Endothelial cell of hepatic sinusoid (primary cell): Measurements from ENCODE around the gene ADISSP.

Source experiments
- in situ Hi-C: cut with HindIII; loops from 2 replicates; pipeline ENCODE4 v1.10.0; 2017; ENCODE audit warnings: low sequenced_read_pairs

Gene ADISSP

DNA sequence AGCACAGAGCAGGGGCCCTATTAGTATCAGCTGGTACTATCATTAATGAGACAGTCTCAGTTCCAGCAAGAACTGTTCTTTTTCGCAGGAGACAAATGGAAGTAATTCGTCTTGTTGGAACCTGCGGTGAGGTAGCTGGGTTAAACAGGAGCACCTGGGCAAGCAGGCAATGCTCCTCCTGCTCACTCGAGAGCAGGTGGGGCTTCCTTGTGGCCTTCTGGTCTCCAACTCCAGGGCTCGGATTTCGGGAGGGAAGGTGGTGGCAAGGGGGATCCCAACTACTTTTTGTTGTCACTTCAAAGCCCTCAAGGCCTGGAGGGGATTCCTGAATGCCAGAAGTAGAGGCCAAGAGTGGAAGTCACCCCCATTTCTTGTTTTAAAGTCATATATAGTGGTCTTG lies 15.0 kb upstream of the ADISSP start:
- in situ Hi-C loops: loop anchor here (5.0 kb wide), 1 partner anchor 50 kb away; no protein-coding TSS in a partner anchor

DNA sequence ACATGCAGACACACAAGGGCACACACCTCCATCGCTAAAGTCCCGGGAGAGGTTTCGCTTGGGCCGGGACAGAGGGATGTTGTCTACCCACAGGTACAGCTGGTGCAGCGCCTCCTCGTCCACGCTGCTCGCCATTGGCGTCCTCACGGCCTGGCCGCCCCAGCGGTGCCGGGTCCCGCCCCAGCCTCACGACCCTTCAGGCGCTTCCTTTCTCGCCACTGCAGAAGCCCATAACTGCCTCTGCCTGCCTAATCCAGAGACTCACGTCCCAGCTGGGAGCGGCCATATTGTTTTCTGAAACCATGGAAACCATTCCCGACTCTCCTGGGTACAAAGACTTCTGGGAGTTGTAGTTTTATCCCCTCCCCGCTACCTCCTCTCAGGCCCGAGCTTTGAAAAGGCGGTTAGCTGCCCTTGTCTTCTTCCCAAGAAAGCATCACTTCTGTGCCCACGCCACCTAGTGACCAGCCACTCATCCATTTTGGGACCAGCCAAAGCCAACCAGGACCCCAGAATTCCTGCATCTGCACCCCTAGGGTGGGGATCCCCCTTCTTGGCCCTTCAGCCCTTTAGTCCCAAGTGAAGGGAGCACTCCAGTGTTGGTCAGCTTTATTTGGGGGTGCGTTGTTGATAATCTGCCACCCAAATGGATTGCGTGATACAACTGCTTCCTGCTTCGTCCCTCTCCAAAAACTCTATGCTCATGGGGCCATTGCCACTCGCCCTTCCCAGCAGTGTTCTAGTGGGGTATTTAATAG lies 13.8 kb upstream of the ADISSP start, which contains the start of gene SPEF1:
TSS of gene SPEF1 (minus strand) at position 296 of the 758 bp plus-strand sequence. CDS start at position 135, 161 bp downstream.
- in situ Hi-C loops: loop anchor here (5.0 kb wide), 1 partner anchor 51 kb away; no protein-coding TSS in a partner anchor

DNA sequence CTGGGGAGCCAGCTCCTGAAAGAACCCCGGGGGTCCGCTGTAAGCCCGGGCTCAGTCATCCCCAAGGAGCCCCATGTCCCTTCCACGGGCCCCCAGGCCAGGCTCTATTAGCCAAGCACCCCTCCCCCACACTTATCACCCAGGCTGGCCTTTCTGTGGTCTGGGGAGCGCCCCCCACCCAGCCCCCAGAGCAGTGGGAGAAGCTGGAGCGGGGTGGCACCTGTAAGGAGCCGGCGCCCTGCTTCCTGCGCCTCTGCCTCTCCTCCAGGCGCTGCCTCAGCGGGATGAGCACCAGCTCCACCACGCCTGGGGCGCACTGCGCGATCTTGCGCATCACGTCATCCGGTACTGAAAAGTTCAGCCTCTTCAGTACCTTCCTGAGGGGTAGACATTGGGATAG lies 11.4 kb upstream of the ADISSP start:
- in situ Hi-C loops: no loop called here

DNA sequence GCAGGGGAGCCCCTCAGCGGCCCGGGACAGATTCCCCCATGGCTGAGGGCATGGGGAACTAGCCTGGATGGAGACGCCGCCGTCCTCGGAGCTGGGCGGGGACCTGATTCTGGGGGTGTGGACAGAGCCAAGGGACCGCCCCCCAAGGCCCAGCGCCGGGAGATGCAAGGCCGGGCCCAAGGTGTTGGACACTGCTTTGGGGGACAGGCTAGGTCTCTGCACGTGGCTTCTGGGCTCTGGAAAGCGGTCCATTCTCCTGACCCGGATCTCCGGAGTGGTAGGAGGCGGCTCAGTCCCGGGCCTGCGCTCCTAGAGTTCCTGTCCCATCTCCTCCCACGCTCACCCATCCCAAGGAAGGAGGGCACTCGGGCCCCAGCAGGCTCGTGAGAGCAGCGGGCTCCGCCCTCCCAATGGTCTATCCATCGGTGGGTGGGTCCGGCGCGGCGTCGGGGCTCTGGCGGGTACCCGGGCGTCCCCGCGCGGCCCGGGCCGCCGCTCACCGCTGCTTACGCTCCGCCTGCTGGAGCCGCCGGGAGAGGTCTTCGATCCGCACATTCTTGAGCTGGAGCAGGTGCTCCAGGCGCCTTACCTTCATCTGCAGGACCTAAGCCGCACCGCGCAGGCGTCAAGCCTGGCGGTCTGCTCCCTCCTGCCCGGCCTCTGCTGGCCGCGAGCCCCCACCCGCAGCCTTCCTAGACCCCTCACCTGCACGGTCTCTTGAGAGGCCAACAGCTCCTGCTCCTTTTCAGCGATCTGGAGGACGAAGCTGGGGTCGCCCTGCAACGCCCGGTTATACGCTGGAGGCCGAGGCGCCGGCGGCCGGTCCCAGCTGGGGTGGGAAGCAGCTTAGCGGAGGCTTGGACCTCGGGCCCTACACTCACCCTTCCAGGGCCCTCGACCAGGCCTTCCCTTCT lies 10.4 kb upstream of the ADISSP start:
- in situ Hi-C loops: no loop called here

DNA sequence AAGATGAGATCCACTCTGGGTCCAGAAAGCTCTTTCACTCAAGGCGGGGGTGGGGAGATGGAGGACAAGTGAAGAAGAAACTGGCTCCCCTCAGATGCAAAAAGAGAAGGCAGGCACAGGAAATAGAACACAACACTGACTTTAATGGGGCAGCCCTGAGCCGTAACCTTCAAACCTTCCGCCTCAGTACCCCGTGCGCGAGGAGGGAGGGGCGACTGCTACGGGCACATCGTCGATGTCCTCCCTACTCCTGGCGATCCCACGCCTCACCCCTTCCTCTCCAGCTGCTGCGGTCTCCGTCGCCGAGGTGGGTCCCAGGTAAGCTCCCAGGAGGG lies 9.8 kb upstream of the ADISSP start:
- in situ Hi-C loops: no loop called here

DNA sequence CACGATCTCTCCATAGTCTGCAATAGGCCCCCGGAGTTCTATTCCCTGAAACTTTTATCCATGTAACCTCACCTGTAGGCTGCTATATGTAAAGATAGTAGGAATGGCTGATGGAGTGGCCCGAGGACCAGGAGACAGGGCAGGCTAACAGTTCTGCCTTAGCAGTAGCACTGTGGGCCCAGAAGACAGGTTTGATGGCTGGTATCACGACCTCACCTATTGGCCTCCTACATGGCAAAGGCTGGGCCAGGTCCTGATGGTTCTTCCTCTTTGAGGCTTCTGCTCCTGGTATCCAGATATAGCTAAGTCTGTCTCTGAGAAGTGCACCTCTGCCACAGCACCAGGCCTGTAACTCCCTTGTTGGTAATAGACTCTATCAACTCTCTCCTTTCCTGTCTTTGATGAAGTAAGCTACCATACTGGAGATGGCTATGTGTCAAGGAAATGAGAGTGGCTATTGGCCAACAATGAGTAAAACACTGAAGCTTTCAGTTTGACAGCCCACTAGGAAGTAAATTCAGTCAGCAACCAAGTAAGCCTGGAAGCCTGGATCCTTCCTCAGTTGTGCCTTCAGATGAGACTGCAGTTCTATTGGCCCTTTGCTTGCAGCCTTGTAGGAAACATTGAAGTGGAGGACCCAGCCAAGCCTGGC lies 8.0 kb upstream of the ADISSP start:
- in situ Hi-C loops: no loop called here

DNA sequence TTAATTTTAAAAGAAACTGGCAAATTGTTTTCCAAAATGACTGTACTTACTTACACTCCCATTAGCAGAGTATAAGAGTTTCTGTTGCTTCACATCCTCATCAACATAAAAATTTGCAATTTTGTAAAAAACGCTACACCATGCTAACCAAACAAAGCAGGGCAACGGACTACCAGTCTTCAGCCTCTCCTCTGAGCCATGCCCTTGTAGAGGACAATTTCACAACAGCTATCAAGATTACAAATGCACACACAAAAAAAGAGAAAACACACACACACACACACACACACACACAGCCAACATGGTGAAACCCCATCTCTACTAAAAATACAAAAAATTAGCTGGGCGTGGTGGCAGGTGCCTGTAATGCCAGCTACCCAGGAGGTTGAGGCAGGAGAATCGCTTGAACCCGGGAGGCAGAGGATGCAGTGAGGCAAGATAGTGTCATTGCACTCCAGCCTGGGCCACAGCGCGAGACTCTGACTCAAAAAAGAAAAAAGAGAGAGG lies 4.1 kb upstream of the ADISSP start:
- in situ Hi-C loops: no loop called here

DNA sequence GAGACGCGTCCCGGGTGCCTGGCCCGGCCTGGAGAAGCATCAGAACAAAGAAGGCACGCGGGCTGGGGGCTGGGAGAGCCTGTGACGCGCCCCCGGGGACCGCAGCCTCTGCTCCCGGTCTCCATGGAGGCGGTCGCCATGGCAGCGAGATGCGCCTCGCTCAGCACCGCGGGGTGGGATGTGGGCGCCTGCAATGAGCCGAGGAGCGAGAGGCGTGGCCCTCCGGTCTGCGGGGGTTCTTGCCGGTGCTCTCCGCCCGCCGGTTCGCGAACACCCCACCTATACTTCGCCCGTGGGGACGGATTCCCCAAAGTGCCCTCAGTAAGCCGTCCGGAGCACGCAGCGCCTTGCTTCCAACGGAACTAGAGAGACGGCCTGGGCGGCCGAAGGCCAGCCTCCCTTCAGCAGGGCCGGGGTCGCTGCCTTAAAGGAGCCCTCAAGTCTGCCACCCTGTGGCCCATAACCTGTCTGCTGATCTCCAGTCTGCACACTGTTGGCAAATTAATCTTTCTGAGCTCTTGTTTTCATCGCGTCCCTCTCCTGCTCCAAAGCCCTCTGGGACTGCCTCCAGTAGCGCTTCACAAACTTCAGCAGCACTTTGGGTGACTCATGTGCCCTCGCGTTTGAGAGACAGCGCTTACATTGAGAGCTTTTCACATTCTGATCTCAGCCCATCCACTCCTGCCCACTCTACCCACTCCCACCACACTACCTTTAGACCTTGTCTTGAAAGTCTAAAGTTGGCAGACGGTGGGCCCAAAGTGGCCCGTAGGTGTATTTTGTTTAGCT lies 983 bp upstream of the ADISSP start:
- in situ Hi-C loops: no loop called here

DNA sequence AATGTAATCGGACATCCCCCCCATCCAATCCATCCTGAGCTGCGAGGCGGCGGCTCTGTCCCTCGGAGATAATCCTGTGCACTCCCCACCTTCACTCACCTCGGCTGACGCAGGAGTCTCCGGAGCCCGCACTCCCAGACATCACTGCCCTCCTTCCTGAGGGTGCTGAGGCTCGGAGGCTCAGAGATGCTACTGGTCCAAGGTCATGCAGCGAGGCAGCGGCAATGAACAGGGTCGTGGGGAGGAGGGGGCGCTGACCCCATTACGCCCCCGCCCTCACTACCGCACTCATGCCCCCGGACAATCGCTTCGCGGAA lies 485 bp downstream of the ADISSP start:
- in situ Hi-C loops: no loop called here

DNA sequence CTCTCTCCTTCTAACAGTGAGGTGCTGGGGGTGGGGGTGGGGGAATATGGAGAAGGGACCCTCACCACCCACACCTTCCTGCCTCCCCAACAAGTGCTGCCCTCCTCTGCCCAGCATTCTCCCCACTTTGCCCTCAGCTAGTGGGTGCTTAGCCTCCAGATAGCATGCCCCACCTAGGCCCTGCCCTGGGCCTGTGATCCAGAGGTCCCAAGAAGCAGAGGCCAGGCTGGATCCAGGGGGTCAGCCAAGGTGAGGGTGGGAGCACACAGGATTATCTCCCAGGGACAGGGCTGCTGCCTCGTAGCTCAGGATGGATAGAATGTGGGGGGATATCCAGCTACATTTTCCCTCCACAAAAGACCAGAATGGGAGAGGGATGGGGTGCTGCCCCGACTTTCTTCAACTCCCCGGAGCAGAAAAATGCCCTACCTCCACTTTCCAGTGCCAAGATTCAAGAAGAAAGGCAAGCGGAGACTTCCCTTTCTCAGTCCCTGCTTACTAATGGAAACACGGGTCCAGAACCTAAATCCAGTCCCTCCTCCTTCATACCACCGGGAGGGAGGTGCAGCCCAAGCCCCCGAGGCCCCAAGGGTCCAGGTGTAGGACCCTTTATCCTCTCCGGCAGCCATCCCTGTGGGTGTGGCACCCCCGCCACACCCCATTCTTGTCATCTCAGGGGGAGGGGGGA lies 987 bp downstream of the ADISSP start:
- in situ Hi-C loops: no loop called here

DNA sequence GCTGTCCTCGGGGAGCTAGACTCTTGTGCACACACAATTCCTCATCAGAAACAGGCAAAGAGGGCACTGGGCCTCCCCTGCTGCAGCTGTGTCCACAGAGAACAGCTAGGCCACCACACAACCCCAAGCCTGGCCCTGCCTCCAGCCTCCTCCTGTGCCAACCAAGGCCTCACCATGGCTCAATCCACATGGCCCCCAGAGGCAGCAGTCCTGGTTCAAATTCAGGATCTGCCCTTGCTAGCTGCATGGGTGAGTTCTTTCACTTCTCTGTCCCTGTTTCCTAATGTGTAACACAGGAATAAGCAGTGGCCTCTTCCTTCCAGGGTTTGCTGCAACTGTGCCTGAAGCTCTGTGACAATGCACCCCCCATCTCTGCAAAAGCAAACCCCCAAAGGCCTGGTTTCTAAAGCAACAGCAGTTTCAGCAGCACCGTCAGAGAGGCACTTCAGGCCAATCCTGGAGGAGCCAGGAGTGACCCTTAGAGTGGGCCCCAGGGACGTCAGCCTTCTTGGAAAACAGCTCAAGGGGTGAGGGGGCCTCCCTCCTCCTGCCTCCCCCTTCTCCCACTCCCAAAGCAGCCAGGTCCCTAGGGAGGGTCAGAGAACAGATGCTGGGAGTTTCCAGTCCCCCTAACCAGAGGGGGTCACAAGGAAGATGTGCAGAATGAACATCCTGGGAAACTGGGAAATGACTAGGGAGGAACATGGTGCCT lies 2.2 kb downstream of the ADISSP start:
- in situ Hi-C loops: no loop called here

DNA sequence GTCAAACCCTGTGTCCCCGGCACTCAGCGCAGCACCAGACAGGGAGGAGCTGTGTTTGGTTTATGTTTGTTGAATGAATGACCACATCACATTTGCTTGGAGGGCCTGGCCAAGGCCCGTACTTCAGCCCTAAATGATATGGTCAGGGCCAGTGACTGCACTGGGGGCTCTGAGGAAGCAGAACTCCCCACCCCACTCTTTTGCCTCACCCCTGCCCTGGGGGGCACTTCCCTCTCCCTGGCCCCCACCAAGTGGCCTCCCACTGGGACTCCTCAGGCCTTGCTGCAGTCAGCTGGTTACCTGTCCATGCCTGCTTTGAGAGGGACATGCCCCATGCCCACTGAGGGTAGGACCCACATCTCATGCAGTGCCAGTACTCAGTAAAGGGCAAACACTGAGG lies 2.9 kb downstream of the ADISSP start:
- in situ Hi-C loops: no loop called here

DNA sequence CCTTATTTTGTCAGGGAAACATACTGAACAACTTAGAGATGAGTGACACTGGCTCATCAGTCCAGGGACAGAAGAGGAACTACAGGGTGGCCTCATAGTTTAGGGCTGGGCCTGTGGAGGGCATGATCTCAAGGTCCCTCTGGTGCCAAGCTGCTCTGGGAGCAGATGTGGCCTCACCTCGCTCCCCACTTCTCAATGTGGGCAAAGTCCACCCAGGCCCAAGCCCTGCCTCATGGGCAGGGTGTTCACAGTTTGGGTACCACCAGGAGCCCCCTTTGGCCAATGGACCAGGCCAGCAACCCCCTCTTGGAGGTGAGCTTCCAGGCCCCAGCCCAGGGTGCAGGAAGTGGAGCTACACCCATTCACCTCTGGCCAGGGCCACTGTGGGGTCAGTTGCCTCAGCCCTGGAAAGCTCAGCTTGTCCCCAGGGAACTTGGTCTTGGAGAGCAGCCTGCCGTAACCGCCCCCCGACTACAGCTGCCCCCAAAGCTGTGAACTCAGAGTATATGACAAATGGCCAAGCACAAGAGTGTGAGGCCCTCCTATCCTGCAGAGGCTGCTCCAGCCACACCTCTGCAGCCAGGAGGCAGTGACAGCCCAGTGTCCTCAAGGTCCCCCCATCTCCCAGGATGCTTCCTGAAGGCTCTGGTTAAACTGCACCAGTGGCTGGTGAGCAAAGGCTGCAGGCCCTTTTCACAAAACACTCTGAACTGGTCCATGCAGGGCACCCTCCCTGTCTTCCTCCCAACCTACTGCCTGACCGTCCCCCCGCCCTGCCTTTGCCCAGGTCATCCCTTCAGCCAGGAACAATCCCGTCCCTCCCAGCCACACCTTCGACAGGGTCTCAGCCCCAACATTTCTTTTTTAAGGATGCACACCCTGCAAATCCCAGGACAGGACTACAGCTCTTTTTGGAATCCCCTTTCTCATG lies 3.6 kb downstream of the ADISSP start:
- in situ Hi-C loops: no loop called here

DNA sequence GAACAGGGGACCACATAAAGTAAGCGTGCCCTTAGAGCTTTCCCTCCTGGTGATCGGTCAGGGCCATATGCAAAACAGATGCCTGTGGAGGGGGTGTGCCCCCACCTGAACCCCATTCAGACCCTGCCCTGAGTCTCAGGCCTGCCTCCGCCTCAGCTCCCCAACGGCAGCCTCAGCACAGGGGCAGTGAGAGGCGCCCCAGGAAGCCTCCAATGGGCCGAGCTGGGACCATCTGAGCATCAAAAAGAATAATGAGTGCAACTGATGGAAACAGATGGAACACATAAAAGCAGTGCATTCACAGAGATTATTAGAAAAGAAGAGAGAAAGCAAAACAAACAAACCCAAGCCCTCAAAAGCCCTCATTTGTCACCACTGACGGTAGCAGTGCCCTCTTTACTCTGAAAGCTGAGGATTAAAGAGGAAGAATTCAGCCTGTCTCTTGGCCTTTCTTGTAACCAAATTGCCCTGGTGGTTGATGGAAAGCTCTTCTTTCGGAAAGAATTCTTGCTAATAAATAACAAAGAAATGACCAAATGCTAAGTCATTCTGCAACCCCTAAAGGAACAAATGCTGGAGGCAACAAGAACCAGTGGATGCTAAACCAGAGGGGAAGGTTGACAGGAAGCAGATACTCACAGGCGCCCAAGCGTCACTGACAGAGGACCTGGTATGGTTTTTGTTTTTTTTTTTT lies 6.8 kb downstream of the ADISSP start:
- in situ Hi-C loops: no loop called here

DNA sequence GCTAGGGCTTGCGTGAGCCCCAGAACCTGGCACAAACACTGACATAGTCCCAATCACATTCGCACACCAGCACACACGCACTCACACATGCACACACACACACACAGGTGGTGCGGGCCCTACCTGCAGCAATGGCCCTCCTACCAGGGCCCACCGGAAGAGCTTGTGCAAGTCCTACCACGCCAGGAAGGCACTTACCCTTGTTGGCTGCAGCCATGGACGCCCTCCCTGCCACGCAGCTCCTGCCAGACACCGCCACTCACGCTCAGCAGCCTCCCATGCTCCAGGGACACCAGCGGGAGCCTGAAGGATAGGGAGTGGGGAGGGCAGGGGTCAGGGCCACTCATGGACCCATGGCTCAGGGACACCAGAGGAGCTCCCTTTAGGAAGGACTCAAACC lies 7.7 kb downstream of the ADISSP start:
- in situ Hi-C loops: no loop called here

DNA sequence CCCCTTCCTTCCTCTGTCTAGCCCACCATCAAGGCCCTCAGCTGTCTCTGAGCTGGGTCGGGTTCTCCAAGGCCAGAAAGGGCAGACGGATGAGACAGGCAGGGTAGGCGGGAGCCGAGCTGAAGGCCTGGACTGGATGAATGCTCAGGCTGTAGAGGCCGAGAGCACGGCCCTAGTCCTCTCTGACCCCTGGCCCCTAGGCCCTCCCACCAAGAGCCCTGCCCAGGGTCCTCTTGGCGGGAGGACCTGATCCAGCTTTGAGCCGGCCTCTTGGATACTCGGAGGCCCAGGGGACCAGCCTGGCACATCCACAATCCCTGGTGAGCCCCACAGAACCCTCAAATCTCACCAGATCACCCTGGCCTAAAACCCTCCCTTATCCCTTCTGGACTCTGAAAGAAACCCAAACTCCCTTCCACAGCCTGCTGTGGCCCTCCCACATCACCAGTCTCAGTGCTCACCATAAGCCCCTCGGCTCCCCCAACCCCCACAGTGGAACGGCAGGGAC lies 8.2 kb downstream of the ADISSP start:
- in situ Hi-C loops: no loop called here

DNA sequence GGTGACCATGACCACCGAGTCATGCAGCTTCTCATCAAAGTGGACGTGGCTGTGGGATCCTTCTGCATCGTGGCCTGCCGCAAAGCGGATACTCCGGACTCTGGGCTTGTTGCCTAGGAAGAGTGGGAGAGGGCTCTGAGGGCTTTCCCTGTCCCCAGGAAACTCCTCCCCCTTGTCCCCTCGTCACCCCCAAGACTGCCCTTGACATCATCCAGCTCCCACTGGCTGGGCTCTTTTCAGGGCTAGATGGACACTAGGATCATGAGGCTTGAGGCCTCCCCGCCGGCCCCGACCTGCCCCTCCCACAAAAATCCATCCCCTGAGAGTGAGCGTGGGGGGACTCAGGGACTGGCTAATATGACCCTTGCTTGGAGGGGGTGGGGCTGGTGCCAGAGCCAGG lies 9.0 kb downstream of the ADISSP start:
- in situ Hi-C loops: no loop called here

DNA sequence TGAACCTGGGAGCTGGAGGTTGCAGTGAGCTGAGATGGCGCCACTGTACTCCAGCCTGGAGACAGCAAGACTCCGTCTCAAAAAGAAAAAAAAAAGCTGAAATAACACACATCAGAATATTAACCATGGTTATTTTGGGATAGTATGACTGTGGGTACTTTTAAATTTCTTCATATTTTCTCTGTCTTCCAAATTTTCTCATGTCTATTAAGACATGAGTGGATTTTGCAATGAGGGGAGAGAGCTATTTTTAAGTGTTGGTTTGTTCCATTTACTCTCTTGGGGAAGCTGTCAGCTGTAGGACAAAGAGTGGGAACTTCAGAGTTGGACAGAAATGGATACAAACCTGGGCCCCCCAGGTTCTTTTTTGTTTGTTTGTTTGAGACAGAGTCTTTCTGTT lies 10.3 kb downstream of the ADISSP start:
- in situ Hi-C loops: no loop called here
